GM19468 (cell line): ENCODE results near the gene RANBP3.

Experiments
- ATAC-seq: cut with Tn5 transposase; IDR thresholded peaks from one replicate; pipeline ENCODE4 v1.9.1; 2021; ENCODE audit warnings: mild to moderate bottlenecking, moderate library complexity, moderate number of reproducible peaks; ENCODE audit not compliant: unreplicated experiment; ENCODE audit errors: extremely low read depth

The RANBP3 gene

DNA sequence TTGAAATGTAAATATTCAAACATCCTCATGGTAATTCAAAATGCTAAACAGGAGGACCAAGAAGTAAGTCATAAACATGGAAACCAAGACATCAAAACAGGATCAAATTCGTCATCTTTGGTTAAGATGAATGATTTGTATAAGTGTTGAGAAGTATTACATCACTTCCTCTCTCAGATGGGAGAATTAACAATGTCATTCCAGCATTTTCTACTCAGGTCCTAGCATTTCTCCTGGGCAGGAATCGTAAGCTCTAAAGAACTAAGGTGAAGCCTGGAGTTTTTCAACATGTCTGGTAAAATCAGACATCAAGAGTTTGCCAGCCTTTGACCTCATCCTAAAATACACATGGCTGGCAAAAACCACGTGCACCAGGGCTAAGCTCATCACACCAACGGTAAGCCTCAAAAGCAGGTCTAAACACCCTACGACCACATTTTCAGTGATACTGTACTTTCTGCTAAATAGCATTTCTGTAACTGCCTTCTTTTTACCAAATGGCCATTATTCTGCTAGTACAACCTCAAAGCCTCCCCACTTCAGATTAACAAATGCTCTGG lies 24.8 kb downstream of the RANBP3 start:
- no peak for ATAC-seq

DNA sequence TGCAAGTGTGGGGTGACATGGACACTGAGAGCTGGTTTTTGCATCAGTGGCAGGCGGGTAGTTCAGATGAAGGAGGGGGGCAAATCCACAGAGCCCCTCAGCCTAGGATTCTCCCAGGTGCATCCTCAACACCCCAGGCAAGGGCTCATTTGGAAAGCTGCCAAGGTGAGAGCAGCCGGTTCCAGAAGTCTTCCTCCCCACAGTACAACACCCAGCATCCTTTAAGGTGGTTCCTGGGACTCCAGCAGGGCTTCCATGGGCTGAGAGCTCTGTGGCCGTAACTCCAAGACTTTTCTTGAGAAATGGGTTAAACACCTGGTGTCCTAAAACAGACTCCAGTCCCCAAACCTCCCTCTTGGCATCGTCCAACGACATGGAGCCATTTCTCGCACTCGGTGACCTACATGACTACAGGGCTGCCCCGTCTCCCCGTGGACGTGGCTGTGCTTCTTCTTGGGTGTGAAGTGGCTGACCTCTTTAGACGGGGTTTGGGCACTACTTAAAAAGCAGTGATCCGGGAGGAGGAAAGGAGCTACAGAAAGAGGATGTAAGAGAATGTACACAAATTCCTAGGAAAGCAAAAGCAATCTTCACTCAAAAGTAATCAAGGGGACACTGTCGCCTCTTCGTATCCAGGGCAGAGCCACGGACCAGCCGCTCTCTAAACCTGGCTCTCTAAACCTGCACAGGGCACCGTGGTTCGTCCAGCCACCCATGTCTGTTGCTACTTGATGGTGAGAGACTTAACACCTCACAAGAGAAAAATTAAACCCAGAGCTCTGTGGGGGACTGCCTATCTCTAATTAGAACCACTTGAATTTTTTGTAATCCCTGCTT lies 25.5 kb downstream of the RANBP3 start:
- no peak for ATAC-seq

DNA sequence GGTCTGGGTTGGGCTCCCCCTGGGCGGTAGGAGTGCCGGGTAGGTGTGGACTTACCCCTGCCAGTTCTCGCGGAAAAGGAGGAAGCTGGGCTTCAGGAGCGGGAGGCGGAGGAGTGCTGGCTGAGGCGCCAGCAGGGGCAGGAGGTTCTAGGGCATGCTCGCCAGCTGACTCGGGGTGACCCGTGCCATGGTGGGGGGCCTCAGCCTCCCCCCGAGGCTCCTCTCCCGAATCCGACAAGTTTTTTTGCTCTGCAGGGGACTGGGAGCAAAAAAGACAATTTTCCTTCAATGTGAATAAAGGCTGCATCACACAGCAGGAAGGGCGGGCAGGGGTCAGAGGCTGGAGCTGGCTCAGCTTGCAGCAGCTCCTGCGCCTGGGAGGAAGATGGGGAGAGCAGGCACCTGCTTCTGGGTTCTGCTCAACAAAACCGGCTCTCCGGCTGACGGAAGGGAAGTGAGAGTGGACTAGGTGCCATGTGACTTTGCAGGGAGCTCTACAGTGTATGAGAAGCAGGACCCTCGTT lies 26.5 kb downstream of the RANBP3 start:
- no peak for ATAC-seq

DNA sequence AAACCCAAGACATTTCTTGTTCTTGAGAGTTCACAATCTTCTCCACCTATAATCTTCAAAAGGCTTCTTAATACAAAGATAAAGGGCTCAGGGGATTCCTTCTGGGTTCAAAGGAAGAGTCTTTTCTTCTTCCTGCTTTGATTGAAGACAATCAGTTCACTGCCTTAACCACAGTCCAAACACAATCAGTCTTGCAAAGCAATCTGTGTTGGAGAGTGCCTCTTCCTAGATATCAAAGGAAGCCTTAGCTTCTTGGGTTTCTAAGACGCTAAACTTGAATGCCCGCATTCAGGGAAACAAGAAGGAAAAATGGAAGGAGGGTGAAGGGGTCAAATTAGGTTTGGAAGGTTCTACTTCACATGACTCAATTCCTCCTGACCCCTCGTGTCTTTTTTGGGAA lies 27.2 kb downstream of the RANBP3 start:
- ATAC-seq = no peak

DNA sequence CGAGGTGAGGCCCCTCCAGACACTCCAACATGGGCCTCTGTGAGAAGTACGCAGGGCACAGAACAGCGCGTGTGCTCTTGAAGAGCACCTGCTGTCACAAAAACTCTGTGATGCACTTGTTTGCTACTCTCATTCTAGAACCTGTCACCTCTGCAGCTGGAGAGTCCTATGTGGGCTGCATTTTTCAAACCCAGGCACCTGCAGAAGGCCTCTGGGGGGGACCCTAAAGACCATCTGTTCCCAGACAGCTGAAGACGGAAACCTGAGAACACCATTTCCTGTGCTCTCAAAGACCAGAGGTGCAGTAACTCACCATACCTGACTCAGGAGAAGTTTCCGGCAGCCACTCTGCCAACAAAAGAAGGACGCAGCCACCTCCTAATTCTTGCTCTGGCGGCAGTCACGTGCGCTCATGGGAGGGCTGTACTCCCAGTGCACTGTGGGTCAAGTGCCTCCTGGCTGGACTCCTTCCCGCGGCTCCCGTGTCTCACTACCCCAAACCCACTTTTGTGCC lies 28.1 kb downstream of the RANBP3 start:
- ATAC-seq = no peak

DNA sequence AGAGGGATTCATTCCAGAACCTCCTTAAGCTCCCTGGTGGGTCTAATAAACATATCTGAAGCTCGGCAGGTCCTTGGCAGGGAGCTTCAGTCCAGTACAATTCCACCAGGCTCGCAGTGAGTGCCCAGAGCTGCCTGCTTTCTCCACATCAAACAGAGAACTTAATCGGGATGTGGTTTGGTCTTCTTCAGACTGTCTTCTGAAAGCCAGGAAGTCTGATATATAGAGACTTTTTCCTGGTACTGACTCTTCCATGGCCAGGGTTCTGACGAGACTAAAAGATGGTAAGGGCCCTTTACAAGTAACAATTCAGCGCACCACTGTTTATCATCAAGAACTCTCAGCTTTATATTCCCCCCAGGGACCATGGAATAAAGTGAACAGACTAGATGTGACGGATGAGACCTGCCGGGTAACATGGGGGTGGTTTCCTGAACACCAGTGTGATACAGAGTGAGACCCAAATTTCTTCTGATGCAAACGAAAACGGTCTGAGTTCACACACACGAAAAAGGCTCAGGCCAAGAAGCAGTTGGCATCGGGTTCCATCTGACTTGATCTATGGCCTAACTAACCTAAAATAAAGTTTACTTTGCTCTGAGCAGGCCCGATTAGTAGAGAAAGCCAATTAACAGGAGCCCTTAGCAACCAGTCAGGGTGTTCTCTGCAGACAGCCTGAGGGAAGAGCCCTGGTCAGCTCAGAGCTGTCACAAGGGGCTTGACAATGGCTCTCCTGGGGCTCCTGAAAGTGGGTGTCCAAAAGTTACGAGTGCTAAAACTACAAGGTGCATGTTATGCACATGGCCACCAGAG lies 29.0 kb downstream of the RANBP3 start:
- no peak for ATAC-seq

DNA sequence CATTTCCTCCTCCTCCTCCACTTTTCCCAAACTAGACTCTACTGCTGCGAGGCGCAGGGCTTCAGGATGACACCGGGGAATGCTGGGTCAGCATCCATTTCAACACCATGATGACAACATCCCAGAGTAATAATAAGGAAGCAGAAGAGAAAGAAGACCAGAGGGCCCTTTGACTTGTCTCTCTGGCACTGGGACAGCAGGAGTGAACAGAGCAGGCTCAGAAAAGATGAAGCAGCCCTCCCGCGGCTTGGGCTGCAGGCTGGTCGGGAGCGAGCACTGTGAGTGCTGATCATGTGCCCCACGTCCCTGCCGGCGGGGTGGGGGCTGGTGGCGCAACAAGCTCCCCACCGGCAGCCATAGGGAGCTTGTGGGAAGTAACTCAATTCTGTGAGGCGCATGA lies 30.5 kb downstream of the RANBP3 start:
- ATAC-seq = no peak

DNA sequence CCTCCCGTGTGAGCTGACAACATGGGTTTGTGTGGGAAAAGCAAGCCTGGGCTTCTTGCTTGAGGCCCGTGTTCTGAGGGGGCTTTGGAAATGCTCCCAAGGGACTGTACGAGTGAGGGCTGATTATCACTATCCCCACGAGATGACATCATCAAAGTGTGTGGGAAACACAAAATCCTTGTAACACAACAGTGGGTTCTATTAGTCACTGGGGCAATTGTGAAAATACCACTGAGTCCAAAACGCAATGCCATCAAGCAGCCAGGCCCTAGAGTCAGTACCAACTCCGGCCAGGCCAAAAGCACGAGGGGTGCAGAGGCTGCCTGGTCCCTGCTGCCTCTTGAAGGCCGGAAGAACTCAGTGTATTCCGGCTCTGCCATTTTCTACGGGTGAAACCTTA lies 34.3 kb downstream of the RANBP3 start:
- ATAC-seq = no peak

DNA sequence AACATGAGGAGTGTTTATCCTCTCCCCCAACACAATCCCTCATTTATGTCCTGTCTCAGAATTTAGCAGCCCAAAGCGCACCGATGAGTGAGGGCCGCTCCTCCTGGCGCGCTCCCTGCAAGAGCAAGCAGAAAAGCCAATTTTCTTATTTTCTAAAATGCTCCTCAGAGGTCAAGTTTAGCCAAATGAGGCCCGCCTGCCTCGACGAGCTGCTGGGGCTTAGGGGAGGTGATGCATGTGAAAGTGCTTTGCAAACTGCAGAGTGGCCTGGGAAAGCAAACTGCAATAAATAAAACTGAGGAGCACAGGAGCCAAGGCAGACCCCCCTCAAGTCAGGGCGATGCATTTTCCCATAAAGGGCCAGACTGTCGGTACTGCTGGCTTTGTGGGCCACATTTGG lies 34.9 kb downstream of the RANBP3 start:
- ATAC-seq = no peak

DNA sequence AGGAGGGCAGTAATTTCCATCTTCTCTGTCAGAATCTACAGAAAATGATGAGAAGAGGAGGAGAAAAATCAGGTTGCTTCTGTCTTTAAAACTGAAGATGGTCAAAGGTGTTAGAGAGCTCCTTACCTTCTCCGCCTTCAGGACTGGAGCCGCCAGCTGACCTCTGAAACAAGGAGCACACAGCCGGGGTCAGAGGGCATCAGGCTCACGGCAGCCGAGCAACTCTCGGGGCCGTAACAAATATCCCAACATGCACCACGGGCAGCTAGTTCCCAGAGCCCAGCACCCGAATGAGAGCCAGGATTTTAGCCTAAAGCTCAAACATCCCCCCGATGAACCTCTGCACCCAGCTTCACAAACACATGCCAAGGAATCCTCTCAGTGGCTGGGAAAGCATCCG lies 36.3 kb downstream of the RANBP3 start:
- no peak for ATAC-seq

DNA sequence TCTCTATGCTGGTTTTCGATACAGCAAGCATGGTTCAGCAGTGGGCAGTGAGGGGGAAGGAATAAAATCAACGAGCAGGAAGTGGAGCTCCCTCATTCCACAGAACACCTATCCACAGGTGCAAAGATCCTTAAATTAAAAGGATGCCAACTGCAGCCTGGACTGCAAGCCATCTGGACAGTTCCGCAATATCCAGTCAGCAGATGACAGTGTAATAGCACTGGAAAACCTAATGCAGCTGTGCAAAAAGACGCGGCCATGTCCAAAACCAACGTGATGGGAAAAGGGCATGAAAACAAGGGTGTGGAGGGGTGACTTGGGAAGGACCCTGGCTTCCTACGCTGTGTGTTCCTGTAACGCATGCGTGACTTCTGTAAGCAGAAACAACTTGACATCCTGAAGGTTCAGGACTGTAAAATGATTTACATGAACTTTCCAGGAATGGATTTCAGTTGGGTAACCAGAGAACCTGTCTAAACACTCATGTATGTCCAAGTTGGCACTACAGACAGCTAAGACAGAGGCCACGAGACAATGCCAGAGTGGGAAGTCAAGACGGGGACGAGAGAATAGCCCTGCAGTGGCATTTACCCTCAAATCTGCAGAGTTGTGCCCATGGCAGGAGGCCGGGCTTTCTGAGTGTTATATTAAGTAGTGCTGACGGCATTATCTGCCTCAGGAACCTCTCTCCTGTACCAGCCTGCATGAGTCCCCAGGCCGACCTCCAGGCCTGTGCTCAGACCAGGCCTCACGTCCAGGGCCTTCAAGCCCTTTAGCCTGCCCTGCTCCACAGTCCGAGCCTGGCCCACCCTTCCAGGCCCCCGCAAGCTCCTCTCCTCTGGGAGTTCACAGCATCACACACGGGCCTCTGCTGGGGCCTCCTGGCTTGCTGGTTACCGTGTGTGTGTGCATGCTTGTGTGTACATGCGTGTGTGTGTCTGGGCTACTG lies 37.4 kb downstream of the RANBP3 start:
- no peak for ATAC-seq

DNA sequence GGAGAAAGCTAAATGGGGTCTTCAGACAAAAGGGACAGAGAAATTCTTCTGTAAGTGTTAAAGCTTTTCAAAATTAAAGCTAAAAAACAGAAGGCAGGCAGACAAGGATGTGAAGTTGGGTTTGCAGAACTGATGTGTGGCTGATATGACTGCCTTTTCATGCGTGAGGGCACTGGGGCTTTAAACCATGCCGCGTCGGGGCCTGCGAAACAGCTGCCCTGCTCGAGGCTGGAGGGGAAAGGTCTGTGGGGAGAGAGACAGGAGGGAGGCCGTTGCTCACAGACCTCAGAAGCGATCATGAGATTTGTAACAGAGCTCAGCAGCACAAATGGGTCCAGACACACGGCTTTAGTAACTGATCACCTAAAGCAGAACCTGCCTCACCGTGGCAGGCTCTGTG lies 40.4 kb downstream of the RANBP3 start:
- no peak for ATAC-seq

DNA sequence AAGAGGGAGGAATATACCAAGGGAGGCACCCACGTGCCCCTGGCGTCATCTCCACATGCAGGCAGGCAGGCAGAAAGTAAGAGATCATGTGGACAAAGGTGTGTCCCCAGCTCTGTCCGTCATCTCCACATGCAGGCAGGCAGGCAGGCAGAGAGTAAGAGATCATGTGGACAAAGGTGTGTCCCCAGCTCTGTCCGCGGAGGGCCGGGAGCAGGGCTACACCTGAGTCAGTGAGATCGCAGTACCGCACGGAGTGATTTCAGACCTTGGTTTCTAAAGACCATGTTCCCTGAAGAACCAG lies 41.7 kb downstream of the RANBP3 start:
- no peak for ATAC-seq

DNA sequence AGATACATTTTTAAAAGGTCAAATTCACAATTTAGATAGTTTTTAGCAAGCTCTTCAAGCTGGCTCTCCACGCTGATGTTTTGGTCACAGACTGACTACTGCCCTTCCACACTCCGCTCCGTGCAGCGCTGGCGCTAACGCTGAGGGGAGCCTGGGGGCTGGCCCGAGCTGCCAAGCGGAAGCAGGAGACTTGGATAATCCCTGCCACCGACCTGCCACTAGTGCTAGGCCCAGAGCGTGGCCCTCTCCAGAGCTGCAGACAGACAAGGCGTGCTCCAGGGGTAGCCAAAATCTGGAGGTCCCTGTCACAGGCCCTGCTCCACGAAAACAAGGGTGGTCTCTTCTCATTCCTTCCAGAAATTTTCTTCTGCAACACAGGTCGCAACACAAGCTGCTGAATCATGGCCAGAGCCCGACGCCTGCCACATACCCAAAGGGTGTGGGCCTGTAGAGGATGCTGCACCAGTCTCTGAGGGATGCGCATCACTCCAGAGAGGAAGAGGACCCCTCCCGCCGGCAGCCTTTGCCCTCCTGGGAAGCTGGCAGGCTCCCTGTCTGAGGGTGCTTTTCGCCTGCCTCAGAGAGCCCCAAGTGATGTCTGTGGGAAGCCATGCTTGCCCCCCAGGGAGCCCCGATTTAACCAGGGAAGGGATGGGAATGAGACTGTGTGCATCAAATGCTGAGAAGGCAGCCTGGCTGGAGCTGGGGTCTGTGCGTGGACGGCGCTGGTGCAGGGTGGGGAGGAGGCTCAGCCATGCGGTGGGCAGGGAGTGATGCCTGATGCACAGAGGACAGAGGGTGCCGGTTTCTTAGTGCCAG lies 42.3 kb downstream of the RANBP3 start:
- no peak for ATAC-seq

DNA sequence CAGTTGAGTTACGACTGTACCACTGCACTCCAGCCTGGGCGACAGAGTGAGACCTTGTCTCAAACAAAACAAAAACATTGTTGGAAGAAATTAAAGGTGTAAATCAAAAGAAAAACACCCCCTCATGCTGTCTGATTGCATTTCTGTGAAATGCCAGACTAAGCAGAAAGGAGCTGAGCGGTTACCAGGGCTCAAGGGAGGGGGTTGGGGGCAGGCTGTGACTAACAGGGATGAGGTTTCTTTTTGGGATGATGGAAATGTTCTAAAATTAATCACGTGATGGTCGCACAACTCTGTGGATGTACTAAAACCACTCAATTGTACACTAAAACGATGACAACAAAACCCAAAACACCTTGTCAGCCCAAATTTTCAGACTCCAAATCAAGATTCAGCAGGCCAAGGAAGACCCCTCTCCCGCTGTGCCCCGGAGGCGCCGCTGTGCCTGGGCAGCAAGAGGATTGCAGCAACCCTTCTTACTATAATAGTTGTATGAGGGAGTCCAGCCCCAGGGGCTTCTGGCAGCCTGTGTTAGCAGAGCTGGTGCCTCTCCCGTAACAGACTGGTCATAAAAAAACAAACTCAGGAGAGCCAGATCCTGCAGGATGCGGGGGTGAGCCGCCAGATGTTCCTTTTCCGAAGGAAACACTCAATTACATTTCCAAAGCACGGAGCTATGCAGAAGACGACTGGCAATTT lies 43.0 kb downstream of the RANBP3 start:
- ATAC-seq = no peak

DNA sequence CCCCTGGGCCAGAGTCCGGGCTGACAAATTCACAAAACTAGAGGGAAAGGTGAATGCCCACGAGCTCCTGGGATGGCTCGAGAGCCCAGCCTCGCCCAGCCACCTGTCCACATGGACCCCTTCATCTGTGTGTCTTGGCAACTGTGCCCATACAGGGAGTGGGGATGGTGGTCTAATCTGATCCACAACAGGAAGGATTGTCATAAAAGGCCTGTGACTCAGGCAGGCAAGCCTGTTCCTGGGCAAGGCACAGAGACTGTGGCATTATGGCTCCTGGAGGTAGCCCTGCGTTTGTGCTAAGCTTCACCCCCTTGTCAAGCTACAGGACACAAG lies 43.9 kb downstream of the RANBP3 start:
- ATAC-seq = no peak

DNA sequence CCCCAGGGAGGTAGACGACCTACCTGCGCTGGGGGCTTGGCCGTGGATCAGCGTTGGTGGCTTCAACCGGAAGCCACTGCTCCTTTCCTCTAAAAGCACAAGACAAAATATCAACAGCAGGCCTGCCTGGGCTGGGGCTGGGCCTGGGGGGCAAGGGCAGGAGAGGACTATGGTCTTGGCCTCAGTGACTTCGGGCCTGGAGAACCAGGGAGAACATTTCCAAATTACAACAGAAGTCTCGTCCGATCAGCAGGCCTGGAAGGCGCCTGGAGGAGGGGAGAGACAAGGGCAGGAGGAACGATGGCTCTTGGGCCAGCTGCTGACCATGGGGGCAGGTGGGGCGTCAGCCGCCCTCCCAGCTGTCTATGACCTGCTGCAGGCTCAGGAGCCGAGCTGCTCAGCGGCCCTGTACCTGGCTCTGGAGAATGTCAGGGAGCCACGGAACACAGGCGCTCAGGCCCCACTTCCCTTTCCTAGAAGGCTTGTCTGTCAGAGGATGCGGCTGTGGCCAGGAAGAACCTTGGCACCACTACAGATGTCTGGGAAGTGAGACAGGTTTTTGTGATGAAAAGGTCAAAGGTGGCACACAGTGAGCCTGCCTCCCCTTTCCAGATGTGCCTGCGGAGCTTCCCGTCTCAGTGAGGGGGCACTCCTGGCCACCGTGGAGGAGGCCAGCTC lies 44.4 kb downstream of the RANBP3 start:
- ATAC-seq = no peak

DNA sequence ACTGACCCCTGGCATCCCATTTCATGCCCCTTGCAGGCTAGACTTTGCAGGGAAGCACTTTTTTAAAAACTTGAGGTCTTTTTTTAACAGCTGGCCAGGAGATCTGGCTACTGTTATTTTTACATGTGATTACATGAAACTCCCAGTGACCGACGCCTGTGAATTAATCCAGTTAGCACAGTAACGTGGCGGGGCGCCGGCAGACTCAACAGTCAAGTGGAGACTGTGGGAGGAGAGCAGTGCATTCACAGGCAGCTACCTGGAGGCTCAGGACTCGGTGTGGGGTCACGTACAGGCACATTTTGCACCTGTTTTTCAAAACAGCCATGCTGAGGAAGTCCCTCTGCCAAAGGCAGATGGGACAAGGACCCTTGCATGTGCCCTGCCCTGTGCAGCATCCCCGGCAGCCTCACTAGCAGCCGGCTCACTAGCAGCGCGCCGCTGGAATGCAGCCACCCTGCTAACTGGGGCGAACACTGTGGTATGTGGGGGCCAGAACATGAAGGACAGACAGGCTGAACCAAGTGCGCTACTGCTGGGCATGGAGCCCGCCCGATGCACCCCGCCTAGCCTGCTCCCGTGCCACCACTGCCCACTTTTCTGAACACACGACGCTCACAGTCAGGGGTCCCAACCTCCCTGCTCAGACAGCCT lies 45.2 kb downstream of the RANBP3 start:
- ATAC-seq = no peak
